DOHH2 (cell line): ENCODE results near the gene GFER.

Experiments
- EZH2phosphoT487 ChIP-seq: fragments of 200-600 bp; sonication (generic); IDR thresholded peaks from 2 replicates; pipeline ENCODE4 v1.6.1; 2017; ENCODE audit warnings: borderline replicate concordance, mild to moderate bottlenecking, antibody characterized with exemption, low read length, moderate library complexity, mixed read lengths
- TF ChIP-seq, protein P1 (sequence below): fragments of 200-600 bp; sonication (generic); IDR thresholded peaks from one replicate; pipeline ENCODE4 v1.5.1; 2014; ENCODE audit warnings: antibody characterized with exemption, mild to moderate bottlenecking, low read depth, low read length; ENCODE audit not compliant: poor library complexity, severe bottlenecking

- TF ChIP-seq, protein P1, sequence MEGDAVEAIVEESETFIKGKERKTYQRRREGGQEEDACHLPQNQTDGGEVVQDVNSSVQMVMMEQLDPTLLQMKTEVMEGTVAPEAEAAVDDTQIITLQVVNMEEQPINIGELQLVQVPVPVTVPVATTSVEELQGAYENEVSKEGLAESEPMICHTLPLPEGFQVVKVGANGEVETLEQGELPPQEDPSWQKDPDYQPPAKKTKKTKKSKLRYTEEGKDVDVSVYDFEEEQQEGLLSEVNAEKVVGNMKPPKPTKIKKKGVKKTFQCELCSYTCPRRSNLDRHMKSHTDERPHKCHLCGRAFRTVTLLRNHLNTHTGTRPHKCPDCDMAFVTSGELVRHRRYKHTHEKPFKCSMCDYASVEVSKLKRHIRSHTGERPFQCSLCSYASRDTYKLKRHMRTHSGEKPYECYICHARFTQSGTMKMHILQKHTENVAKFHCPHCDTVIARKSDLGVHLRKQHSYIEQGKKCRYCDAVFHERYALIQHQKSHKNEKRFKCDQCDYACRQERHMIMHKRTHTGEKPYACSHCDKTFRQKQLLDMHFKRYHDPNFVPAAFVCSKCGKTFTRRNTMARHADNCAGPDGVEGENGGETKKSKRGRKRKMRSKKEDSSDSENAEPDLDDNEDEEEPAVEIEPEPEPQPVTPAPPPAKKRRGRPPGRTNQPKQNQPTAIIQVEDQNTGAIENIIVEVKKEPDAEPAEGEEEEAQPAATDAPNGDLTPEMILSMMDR, result peak; percentile 22
- peak; percentile 90 for TF ChIP-seq EZH2phosphoT487
These were observed 43.3 kb downstream of the GFER start for GRCh38 chr16:2027024-2028010.
